ENCODE measurements around the gene RNFT2.

RNFT2 gene

GRCh38 chr12:116802018-116802417 lies 63.9 kb downstream of the RNFT2 start:
- no peak for DNase-seq (ENCODE audit: low read depth)
- no peak for TF ChIP-seq CTCF (IDR thresholded peaks at IDR 0.05; ENCODE audit: control insufficient read depth, insufficient read depth, low read depth, low read length, missing control alignments)

DNA sequence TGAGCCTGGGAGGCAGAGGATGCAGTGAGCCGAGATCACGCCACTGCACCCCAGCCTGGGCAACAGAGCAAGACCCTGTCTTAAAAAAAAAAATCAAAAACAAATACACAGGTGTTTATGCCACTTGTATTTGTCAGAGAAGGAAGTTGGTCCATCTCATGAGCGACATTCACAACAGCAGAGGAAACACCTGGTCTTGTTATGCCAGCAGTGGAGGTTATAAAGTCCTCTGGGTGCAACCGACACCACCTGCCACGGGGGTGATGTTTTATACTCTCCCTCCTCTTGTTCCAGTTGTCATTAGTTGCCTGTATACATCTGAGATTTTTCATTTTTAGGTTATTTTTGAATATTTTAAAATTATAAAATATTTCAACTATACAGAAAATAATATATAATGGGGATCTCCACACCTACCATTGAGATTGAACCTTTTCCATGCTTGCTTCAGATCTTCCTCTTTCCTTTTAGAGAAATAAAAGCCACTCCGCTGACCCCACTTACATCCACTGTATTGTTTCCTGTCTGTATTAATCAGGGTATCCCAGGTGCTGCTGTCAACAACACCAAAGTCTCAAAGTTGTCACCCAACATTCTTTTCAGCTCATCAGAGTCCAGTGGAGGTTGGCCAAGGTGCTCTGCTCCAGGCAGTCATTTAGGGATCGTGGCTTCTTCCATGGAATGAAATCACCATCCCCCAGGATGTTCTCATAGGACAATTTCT lies 65.1 kb downstream of the RNFT2 start:
- no peak for DNase-seq (ENCODE audit: low read depth)
- no peak for TF ChIP-seq CTCF (IDR thresholded peaks at IDR 0.05; ENCODE audit: control insufficient read depth, insufficient read depth, low read depth, low read length, missing control alignments)
- no peak overlapping the region for H3K4me3 ChIP-seq (ENCODE audit: control insufficient read depth, low read depth, low read length)

More at GRCh38 chr12:116802018-116802417, 63.9 kb downstream of the RNFT2 start:
- no peak overlapping the region for H3K4me3 ChIP-seq (ENCODE audit: control insufficient read depth, low read depth, low read length)

GRCh38 chr12:116804051-116804450 lies 65.9 kb downstream of the RNFT2 start:
- DNase-seq (ENCODE audit: low read depth) = no peak
- H3K4me3 ChIP-seq (ENCODE audit: control insufficient read depth, low read depth, low read length) = no peak overlapping the region
- no peak for TF ChIP-seq CTCF (IDR thresholded peaks at IDR 0.05; ENCODE audit: control insufficient read depth, insufficient read depth, low read depth, low read length, missing control alignments)

DNA sequence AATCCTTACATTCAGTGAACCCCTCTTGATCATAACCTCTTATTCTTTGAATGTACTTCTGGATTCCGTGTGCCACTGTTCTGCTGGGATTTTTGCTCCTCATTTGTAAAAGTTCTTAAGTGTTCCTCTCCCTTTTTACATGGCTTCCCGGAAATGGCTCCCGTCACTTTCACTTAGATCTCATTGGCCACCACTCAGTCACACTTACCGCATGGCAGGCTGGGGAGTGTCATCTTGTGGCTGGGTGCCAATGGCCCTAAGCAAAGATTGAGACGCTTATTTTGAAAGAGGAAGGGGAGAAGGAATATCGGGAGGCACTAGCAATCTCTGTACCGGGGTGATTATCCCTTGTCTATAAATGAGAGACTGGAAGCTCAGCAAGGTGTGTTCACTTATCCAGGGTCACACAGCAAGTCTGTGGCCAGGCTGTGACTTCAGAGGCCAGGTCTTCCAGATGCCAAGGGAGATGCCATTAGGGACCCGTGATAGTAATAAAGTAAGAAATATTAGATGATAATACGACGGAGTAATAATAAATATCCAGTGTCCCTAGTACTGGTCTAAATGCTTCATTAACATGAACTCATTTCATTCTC lies 68.8 kb downstream of the RNFT2 start:
- DNase-seq (ENCODE audit: low read depth) = no peak
- no peak for TF ChIP-seq CTCF (IDR thresholded peaks at IDR 0.05; ENCODE audit: control insufficient read depth, insufficient read depth, low read depth, low read length, missing control alignments)
- H3K4me3 ChIP-seq (ENCODE audit: control insufficient read depth, low read depth, low read length) = no peak overlapping the region

GRCh38 chr12:116807546-116807945 lies 69.4 kb downstream of the RNFT2 start:
- no peak for DNase-seq (ENCODE audit: low read depth)
- no peak for TF ChIP-seq CTCF (IDR thresholded peaks at IDR 0.05; ENCODE audit: control insufficient read depth, insufficient read depth, low read depth, low read length, missing control alignments)
- no peak overlapping the region for H3K4me3 ChIP-seq (ENCODE audit: control insufficient read depth, low read depth, low read length)

GRCh38 chr12:116808113-116809105 lies 70.3 kb downstream of the RNFT2 start:
- H3K4me3 ChIP-seq (ENCODE audit: control insufficient read depth, low read depth, low read length) = no peak overlapping the region
- no peak for TF ChIP-seq CTCF (IDR thresholded peaks at IDR 0.05; ENCODE audit: control insufficient read depth, insufficient read depth, low read depth, low read length, missing control alignments)
- DNase-seq (ENCODE audit: low read depth) = no peak

Measured in AG09309 (cell line).